Measurements from ENCODE around the gene IL22.
"Not testable (repeated sequence)": the region's sequence is repeated elsewhere in the genome, so short reads cannot be mapped to it uniquely, and the experiment has no call there.

IL22 gene

GRCh38 chr12:68225576-68226476 is 27.6 kb downstream of the IL22 start, which contains the start of gene IL26:
TSS of gene IL26 (minus strand) at chr12:68225810. CDS start at chr12:68225756, 54 bp downstream.
- DNase-seq: no peak

DNA sequence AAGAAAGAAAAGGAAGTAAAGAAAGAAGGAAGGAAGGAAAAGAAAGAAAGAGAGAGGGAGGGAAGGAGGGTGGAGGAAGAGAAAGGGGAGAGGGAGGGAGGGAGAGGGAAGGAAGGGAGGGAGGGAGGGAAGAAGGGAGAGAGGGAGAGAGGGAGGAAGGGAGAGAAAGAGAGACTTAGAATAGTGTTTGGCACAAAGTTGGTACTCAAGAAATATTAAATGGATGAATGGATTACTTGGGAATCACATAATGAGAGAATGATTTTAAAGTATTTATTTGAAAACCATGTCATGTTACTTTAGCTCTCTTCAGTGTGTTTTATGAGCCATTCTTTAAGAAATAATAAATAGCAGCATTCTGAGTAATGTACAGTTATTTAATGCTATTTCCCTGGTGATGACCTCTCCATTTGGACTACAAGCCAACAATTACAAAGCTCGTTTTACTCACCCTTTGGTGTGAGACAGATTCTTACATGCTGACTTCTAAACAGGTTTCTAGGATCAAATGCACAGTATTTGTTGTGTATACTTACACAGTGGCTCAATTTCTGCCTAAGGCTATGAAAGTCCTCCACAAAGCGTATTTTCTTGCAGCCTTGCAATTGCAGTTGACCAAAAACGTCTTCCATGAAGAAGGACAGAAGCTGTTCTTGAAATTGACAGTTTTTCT is 28.7 kb downstream of the IL22 start:
- no peak for DNase-seq

- DNase-seq: peak; percentile 84
Observed at GRCh38 chr12:68223067-68223747, 30.2 kb downstream of the IL22 start.

DNA sequence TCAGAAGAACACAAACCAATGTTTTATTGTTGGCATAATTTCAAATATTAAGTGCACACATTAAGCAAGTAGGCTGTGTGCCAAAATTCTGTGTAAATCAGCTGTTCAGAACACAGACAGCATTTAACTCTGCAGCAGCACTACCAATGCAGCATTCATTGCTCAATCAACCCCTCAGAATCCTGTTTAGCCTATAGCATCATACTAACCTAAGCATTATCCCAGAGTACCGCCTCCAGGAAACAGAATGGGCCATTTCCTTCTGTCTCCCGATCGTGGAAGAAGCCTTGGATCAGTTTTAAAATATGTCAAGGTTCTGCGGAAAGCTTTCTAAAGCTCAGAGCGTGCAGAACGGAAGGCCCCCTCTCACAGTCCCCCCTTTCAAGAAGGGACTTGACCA is 31.1 kb downstream of the IL22 start:
- DNase-seq: no peak

GRCh38 chr12:68221497-68221896 is 31.9 kb downstream of the IL22 start:
- DNase-seq: no peak

- no peak for DNase-seq
Observed at GRCh38 chr12:68210875-68211274, 42.5 kb downstream of the IL22 start.

DNA sequence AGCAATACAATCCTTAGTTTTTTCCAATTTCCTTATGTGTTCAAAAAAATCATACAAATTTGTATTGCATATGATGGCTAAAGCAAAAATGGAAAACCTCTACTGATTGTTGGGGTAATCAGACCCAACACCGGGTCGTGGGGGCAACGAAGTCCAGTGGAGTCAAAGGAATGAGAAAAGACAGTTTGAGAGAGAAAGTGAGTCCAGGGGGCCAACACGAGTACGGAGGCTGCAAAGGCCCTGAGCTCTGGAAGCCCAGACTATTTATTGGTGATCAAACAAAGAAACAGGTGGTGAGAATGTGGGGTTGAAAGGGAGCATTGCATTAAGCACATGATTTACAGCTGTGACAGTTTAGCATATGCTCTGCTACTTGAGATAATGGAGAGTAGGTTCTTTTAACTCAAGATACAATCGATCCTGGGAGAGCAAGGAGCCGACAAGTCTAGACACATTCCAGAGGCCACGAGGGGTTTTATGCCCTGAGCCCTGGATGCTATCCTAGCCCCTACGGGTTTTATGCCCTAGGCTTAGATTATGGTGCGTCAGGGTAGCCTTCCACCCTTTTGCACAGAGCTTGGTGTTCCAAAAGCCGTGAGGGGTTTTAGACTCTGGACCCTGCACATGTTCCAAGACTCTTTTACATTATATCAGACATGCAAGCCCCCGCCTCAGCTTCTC is 44.2 kb downstream of the IL22 start:
- not testable (repeated sequence) for DNase-seq

GRCh38 chr12:68207276-68207675 is 46.1 kb downstream of the IL22 start:
- DNase-seq: no peak

GRCh38 chr12:68206446-68206845 is 47.0 kb downstream of the IL22 start:
- no peak for DNase-seq

- DNase-seq: no peak
Observed at GRCh38 chr12:68203460-68203875, 49.9 kb downstream of the IL22 start.

GRCh38 chr12:68200854-68201253 is 52.5 kb downstream of the IL22 start:
- no peak for DNase-seq

GRCh38 chr12:68199127-68199526 is 54.3 kb downstream of the IL22 start:
- DNase-seq: no peak

DNA sequence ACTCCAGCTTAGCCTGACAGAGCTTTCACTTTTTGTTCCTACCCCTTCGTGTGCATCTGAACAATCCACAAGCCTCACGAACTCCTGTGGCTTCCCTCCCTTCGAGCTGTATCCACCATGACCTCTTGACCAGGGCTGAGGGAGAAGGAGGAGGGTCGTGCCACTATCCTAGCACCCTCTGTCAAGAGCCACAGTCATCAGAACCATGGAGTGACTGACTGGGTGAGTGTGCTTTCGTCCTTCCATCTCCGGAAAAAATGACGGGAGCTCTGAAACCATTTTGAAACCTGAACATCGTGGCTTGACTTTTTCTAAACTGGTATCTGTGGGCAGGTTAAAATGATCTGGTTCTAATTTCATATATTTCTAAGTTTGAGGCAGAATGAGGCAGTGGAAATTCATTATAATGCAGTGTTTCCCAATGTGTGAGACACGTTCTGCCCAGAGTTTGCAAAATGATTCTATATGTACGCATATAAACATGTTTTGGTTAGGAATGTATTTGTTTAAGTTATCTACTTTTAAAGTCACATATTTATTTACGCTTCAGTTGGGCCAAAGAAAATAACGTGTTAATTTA is 54.8 kb downstream of the IL22 start:
- no peak for DNase-seq

Data from activated CD8-positive, alpha-beta memory T cell treated with anti-CD3 and anti-CD28 coated beads for 24 hours (primary cell).